ENCODE measurements around the gene LSMEM2. TPM values are rescaled to one million over a fixed set of nuclear protein-coding genes. Genes with fewer than 3 reads are reported as not detected.

The LSMEM2 gene
- total and polyA plus RNA-seq, 9 of the 15 experiments (the other 6 are each of a cell fraction or from before 2014, with no cell fraction given), result not detected

- TF ChIP-seq ZBTB5 (IDR thresholded peaks at IDR 0.05), result no peak
- TF ChIP-seq TEAD4 (IDR thresholded peaks at IDR 0.05; ENCODE audit: low read length), result no peak
- TF ChIP-seq TEAD4 (CRISPR knock-in tag; IDR thresholded peaks at IDR 0.05; ENCODE audit: borderline replicate concordance), result no peak
- peak; percentile 53; the same call in 1 of the 2 replicates for TF ChIP-seq CC2D1A (IDR thresholded peaks at IDR 0.05)
- no peak for TF ChIP-seq ELF4 (CRISPR knock-in tag; IDR thresholded peaks at IDR 0.05)
- TF ChIP-seq SAP30 (IDR thresholded peaks at IDR 0.05; ENCODE audit: borderline replicate concordance, insufficient read depth, low read depth, low read length, poor library complexity, severe bottlenecking), result peak; percentile 16
- no peak for TF ChIP-seq TRIM28 (IDR thresholded peaks at IDR 0.05)
- no peak for TF ChIP-seq ZNF644 (tag; IDR thresholded peaks at IDR 0.05; ENCODE audit: low read depth)
- no peak for TF ChIP-seq RERE (CRISPR knock-in tag; IDR thresholded peaks at IDR 0.05; ENCODE audit: borderline replicate concordance)
- TF ChIP-seq CREB1 (IDR thresholded peaks at IDR 0.05), result no peak
- TF ChIP-seq CREB1 (CRISPR knock-in tag; IDR thresholded peaks at IDR 0.05), result 0 out of 2 replicates have a peak, but pooled peaks have one; percentile 4
- no peak for TF ChIP-seq PHB2 (IDR thresholded peaks at IDR 0.05; ENCODE audit: low read depth)
- TF ChIP-seq ZNF224 (CRISPR knock-in tag; IDR thresholded peaks at IDR 0.05), result no peak
- no peak for TF ChIP-seq ZNF143 (CRISPR knock-in tag; IDR thresholded peaks at IDR 0.05)
- no peak for TF ChIP-seq THRAP3 (IDR thresholded peaks at IDR 0.05; ENCODE audit: borderline replicate concordance)
- no peak for TF ChIP-seq BCOR (IDR thresholded peaks at IDR 0.05)
- TF ChIP-seq HDAC1 (IDR thresholded peaks at IDR 0.05), result no peak
- TF ChIP-seq CREB5 (CRISPR knock-in tag; IDR thresholded peaks at IDR 0.05), result no peak
- TF ChIP-seq KLF13 (tag; IDR thresholded peaks at IDR 0.05; ENCODE audit: borderline replicate concordance, low read depth), result no peak
- no peak for TF ChIP-seq ESRRA (IDR thresholded peaks at IDR 0.05; ENCODE audit: borderline replicate concordance, low read depth)
- TF ChIP-seq GATA2 (CRISPR knock-in tag; IDR thresholded peaks at IDR 0.05), result no peak
Observed at GRCh38 chr3:50235716-50236483, 43.0 kb upstream of the LSMEM2 start, which contains the start of gene GNAI2 (continued).
